ENCODE results near the gene XXYLT1.

XXYLT1 gene

DNA sequence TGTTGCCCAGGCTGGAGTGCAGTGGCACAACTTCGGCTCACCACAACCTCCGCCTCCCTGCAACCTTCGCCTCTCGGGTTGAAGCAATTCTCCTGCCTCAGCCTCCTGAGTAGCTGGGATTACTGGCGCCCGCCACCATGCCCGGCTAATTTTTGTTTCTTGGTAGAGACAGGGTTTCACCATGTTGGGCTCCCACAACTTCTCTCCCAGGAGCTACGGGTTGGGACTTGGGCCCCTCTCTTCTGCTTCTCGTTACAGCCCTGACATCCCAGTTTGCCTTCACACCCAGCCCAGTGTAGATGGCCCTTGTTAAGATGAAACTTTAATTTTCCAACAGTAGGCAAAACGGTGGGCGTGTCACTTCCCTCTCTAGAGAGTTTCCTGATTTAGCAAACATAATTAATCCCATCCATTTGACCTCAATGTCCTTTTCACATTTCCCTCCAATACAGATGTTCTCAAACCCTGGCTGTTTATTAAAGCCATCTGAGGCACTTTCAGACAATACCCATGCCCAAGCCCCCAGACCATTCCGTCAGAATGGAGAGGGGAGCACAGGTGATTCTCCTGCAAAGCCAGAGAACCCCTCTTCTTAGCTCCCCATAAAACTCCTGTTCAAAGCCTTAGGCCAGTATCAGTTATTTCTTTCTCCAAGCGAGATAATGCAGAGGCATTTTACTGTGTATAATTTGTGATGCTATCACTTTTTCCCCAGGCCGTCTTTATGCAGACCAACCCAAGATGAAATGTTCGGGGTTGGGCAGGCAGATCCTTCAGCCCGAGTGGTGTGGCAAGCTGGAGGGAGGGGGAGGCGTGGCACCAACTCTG lies 245.7 kb downstream of the XXYLT1 start:
- no peak for DNase-seq (ENCODE audit: low read depth)
- H3K4me3 ChIP-seq (ENCODE audit: low read depth, low read length), result no peak overlapping the region
- TF ChIP-seq, protein P1, sequence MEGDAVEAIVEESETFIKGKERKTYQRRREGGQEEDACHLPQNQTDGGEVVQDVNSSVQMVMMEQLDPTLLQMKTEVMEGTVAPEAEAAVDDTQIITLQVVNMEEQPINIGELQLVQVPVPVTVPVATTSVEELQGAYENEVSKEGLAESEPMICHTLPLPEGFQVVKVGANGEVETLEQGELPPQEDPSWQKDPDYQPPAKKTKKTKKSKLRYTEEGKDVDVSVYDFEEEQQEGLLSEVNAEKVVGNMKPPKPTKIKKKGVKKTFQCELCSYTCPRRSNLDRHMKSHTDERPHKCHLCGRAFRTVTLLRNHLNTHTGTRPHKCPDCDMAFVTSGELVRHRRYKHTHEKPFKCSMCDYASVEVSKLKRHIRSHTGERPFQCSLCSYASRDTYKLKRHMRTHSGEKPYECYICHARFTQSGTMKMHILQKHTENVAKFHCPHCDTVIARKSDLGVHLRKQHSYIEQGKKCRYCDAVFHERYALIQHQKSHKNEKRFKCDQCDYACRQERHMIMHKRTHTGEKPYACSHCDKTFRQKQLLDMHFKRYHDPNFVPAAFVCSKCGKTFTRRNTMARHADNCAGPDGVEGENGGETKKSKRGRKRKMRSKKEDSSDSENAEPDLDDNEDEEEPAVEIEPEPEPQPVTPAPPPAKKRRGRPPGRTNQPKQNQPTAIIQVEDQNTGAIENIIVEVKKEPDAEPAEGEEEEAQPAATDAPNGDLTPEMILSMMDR (IDR thresholded peaks at IDR 0.05; ENCODE audit: low read depth, low read length, missing control alignments), result no peak

DNA sequence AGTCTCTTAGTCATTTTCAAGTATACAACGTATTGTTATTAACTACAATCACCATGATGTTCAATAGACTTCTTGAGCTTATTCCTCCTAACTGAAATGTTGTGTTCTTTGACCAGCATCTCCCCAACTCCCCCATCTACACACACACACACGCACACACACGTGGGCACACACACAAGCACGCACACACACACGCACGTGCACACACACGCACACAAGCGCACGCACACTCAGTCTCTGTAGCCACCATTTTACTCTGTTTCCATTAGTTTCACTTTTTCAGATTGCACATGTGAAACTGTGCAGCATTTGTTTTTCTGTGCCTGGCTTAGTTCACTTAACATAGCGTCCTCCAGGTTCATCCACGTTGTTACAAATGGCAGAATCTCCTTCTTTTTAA lies 247.0 kb downstream of the XXYLT1 start:
- TF ChIP-seq, protein P1 (IDR thresholded peaks at IDR 0.05; ENCODE audit: low read depth, low read length, missing control alignments), result no peak
- DNase-seq (ENCODE audit: low read depth), result no peak

DNA sequence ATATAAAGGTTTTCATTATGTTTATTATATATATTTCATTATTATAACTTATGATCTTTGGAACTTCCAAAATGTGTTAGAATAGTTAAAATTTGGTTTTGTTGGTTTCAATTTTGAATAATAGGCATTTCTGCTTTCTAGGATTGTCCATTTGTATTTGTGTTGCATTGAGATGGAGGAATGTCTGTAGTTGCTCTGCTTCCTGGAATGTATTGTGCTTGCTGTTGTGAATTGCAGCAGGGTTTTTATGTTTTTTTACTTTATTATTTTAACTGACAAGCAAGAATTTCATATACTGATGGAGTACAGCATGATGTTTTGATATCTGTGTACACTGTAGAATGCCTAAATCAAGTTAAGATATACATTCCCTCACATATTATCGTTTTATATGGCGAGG lies 247.4 kb downstream of the XXYLT1 start:
- H3K4me3 ChIP-seq (ENCODE audit: low read depth, low read length), result no peak overlapping the region
- DNase-seq (ENCODE audit: low read depth), result no peak
- TF ChIP-seq, protein P1 (IDR thresholded peaks at IDR 0.05; ENCODE audit: low read depth, low read length, missing control alignments), result no peak

More for the DNA sequence above, 247.0 kb downstream of the XXYLT1 start:
- H3K4me3 ChIP-seq (ENCODE audit: low read depth, low read length), result no peak overlapping the region

DNA sequence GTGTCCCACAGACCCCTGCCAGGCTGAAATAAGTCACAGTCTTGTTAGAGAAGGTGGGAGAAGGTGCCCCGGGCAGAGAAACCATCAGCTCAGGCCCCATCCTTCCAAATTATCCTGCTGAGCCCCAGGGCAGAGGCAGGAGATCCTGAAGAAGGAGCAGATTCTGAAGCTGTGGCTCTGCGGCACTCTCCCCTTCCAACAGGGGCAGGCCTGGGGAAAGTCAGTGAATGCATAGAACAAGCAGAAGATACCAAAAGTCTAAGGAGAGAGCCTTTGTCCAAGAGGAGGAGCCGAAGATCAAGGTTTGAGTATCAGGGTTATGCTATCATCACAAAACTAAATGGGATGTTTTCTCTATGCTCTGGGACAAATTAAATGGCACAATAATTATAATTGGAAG lies 249.3 kb downstream of the XXYLT1 start:
- H3K4me3 ChIP-seq (ENCODE audit: low read depth, low read length), result no peak overlapping the region
- TF ChIP-seq, protein P1 (IDR thresholded peaks at IDR 0.05; ENCODE audit: low read depth, low read length, missing control alignments), result no peak
- no peak for DNase-seq (ENCODE audit: low read depth)

DNA sequence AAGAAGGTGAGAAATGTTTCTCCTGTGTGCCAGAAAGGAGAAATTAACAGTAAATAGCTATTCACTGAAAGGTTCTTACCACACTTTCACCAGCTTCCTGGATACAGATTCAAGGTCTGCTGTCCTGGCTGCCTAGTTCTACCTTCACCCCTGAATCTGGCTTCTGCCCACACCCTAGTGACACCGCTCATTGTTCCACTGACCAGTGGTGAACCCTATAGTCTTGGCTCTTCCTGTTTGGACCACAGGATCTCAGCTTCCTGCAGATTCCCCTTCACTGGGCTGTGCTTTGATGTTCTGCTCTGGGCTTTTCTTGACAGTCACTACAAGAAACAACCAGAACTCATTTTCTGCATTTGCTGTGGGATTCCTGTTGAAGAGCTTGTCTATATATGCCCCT lies 250.0 kb downstream of the XXYLT1 start:
- no peak overlapping the region for H3K4me3 ChIP-seq (ENCODE audit: low read depth, low read length)
- DNase-seq (ENCODE audit: low read depth), result no peak
- TF ChIP-seq, protein P1 (IDR thresholded peaks at IDR 0.05; ENCODE audit: low read depth, low read length, missing control alignments), result no peak

DNA sequence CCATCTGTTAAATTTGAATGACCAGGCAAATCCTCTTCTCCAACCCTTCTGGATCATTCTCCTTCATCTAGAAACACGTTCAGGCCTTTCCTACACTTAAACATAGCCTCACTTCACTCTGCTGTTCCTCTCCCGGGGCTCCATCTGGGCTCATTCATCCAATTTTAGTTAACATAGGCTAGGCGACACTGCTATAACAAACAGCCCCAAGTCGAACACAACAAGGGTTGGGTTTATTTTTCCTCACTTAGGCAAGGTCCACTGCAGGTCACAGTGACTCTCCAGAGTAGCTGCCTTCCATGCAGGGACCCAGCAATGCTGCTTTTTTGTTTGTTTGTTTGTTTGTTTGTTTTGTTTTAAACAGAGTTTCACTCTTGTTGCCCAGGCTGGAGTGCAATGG lies 250.8 kb downstream of the XXYLT1 start:
- TF ChIP-seq, protein P1 (IDR thresholded peaks at IDR 0.05; ENCODE audit: low read depth, low read length, missing control alignments), result no peak
- H3K4me3 ChIP-seq (ENCODE audit: low read depth, low read length), result no peak overlapping the region
- no peak for DNase-seq (ENCODE audit: low read depth)

DNA sequence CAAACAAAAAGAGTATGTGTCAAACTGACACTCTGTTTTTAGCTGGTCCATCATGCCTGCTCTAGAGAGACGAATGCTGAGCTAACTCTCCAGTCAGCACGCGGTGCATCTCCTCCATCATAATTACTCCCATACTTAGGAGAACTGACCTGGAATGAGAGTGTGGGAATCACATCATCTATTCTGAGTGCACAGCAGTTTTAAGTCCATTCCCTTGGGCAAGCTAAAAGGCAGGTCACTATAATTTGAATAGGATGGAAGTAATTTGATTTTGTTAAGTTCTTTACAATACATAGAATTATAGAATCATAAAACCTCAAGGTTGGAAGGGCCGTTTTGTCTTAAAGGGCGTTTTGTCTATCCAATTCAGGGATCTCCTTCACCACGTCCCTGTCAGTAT lies 251.6 kb downstream of the XXYLT1 start:
- TF ChIP-seq, protein P1 (IDR thresholded peaks at IDR 0.05; ENCODE audit: low read depth, low read length, missing control alignments), result no peak
- no peak for DNase-seq (ENCODE audit: low read depth)
- H3K4me3 ChIP-seq (ENCODE audit: low read depth, low read length), result no peak overlapping the region
